Stomach (tissue), 4 donors: Measurements from ENCODE around the gene PTGFR.

ENCODE experiments used
- EP300 ChIP-seq: sonication (generic); formaldehyde crosslinking; IDR thresholded peaks from one replicate; pipeline ENCODE4 v1.6.1; 2017; ENCODE audit warnings: antibody characterized with exemption
- POLR2A ChIP-seq, 4 donors: fragments of 450-650 bp; IDR thresholded peaks; one replicate each; pipeline ENCODE4 v1.6.1; 2016; ENCODE audit warnings: antibody characterized with exemption in 4 of 4, control low read depth in 2 of 4, mild to moderate bottlenecking in 1 of 4, moderate library complexity in 1 of 4

GRCh38 chr1:78464449-78464891 is 26.3 kb upstream of the PTGFR start:
- no peak for TF ChIP-seq EP300
- TF ChIP-seq POLR2A (IDR thresholded peaks at IDR 0.05): no peak
